Esophagus squamous epithelium (tissue), 4 donors: ENCODE measurements around the gene SS18.

Experiments
- POLR2A ChIP-seq, 4 donors: fragments of 450-650 bp; IDR thresholded peaks; one replicate each; pipeline ENCODE4 v1.6.1; 2017; ENCODE audit warnings: antibody characterized with exemption in 4 of 4, mild to moderate bottlenecking in 4 of 4, moderate library complexity in 3 of 4
- TF ChIP-seq, protein P1 (sequence below), 6 experiments: fragments of 450-650 bp in 4 of 6; fragments of 200-600 bp in 2 of 6; sonication (generic) in 2 of 6; IDR thresholded peaks; one replicate each; pipeline ENCODE4 v1.5.1; 2016 to 2019; ENCODE audit warnings: antibody characterized with exemption in 6 of 6, mild to moderate bottlenecking in 4 of 6, moderate library complexity in 4 of 6

DNA sequence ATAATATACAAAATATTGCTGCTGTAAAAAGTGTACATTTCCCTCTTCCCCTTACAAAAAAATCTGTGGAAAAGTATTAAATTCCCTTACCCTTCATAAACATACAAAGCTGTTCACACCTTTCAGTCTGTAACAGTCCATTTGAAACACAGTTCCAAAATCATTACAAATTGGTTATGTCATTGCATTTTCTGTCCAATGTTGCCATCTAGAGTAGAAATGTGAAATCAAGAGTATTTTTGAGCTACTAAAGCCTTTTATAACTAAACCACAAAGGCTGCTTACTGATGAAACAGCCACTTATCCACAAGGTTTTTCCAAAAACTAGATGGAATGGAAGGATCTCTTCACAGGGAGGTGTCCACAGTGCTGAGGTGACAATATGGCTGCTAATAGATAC is 72.5 kb downstream of the SS18 start:
- TF ChIP-seq POLR2A (IDR thresholded peaks at IDR 0.05), result no peak
- TF ChIP-seq, protein P1, sequence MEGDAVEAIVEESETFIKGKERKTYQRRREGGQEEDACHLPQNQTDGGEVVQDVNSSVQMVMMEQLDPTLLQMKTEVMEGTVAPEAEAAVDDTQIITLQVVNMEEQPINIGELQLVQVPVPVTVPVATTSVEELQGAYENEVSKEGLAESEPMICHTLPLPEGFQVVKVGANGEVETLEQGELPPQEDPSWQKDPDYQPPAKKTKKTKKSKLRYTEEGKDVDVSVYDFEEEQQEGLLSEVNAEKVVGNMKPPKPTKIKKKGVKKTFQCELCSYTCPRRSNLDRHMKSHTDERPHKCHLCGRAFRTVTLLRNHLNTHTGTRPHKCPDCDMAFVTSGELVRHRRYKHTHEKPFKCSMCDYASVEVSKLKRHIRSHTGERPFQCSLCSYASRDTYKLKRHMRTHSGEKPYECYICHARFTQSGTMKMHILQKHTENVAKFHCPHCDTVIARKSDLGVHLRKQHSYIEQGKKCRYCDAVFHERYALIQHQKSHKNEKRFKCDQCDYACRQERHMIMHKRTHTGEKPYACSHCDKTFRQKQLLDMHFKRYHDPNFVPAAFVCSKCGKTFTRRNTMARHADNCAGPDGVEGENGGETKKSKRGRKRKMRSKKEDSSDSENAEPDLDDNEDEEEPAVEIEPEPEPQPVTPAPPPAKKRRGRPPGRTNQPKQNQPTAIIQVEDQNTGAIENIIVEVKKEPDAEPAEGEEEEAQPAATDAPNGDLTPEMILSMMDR (IDR thresholded peaks at IDR 0.05), result no peak
